Glutamatergic neuron (in vitro differentiated cells): ENCODE results near the gene LRRC46. TPM values are rescaled to one million over a fixed set of nuclear protein-coding genes. Genes with fewer than 3 reads are reported as not detected.

Experiments used
- DNase-seq: peaks from one replicate; pipeline ENCODE4 v3.0.0; 2022
- H3K27ac Mint-ChIP-seq: one replicate; pipeline ENCODE4 v1.8.0; 2020; ENCODE audit warnings: mild to moderate bottlenecking, mixed read lengths, inconsistent platforms; ENCODE audit not compliant: unreplicated experiment
- H3K27me3 Mint-ChIP-seq: one replicate; pipeline ENCODE4 v1.8.0; 2020; ENCODE audit warnings: mild to moderate bottlenecking, moderate library complexity, mixed read lengths, inconsistent platforms; ENCODE audit not compliant: unreplicated experiment
- H3K36me3 Mint-ChIP-seq: one replicate; pipeline ENCODE4 v1.8.0; 2020; ENCODE audit warnings: mild to moderate bottlenecking, mixed read lengths, inconsistent platforms; ENCODE audit not compliant: unreplicated experiment
- H3K4me1 Mint-ChIP-seq: one replicate; pipeline ENCODE4 v1.8.0; 2020; ENCODE audit warnings: mild to moderate bottlenecking, low read depth, mixed read lengths, inconsistent platforms; ENCODE audit not compliant: unreplicated experiment
- H3K4me3 Mint-ChIP-seq: one replicate; pipeline ENCODE4 v1.8.0; 2020; ENCODE audit warnings: mild to moderate bottlenecking, mixed read lengths, inconsistent platforms; ENCODE audit not compliant: unreplicated experiment
- H3K9me3 Mint-ChIP-seq: one replicate; pipeline ENCODE4 v1.8.0; 2020; ENCODE audit warnings: mild to moderate bottlenecking, moderate library complexity, mixed read lengths, inconsistent platforms; ENCODE audit not compliant: unreplicated experiment
- CTCF ChIP-seq: fragments of 200-600 bp; sonication (generic); IDR thresholded peaks from one replicate; pipeline ENCODE4 v1.5.0; 2021; ENCODE audit not compliant: partially characterized antibody, unreplicated experiment
- total RNA-seq: library from RNA; stranded (reverse); fragmentation: NEBNext Ultra II Directional; extraction: Animal tissue kit (Norgen Biotek cat#: 25700); gene quantifications from one replicate; pipeline ENCODE4 v1.2.1, GENCODE V29; 2021; ENCODE audit not compliant: unreplicated experiment

The LRRC46 gene
- total RNA-seq, 1 donor from 2014 or later = 1.3 TPM

GRCh38 chr17:47801906-47802305, 29.6 kb upstream of the LRRC46 start:
- H3K27me3 Mint-ChIP-seq = peaks cover 3% of the 10 kb centered on the region
- peaks cover 2% of the 10 kb centered on the region for H3K9me3 Mint-ChIP-seq
- no peak overlapping the region for H3K4me3 Mint-ChIP-seq
- H3K4me1 Mint-ChIP-seq = no peaks in the 10 kb centered on the region
- no peak overlapping the region for H3K27ac Mint-ChIP-seq
- no peak for DNase-seq
- no peaks in the 10 kb centered on the region for H3K36me3 Mint-ChIP-seq
- TF ChIP-seq CTCF = no peak

GRCh38 chr17:47802341-47803022, 29.0 kb upstream of the LRRC46 start:
- H3K4me1 Mint-ChIP-seq = no peaks in the 10 kb centered on the region
- H3K9me3 Mint-ChIP-seq = peaks cover 2% of the 10 kb centered on the region
- peak; percentile 56 for TF ChIP-seq CTCF
- H3K27me3 Mint-ChIP-seq = peaks cover 5% of the 10 kb centered on the region
- no peaks in the 10 kb centered on the region for H3K36me3 Mint-ChIP-seq
- H3K4me3 Mint-ChIP-seq = no peak overlapping the region
- peak; percentile 70 for DNase-seq
- H3K27ac Mint-ChIP-seq = no peak overlapping the region

- no peak for DNase-seq
- H3K4me3 Mint-ChIP-seq = no peak overlapping the region
- TF ChIP-seq CTCF = no peak
Measured at GRCh38 chr17:47803201-47803600, 28.3 kb upstream of the LRRC46 start.

GRCh38 chr17:47803751-47804150, 27.7 kb upstream of the LRRC46 start:
- DNase-seq = no peak
- H3K36me3 Mint-ChIP-seq = no peaks in the 10 kb centered on the region
- no peak overlapping the region for H3K27ac Mint-ChIP-seq
- H3K9me3 Mint-ChIP-seq = peaks cover 2% of the 10 kb centered on the region
- H3K4me1 Mint-ChIP-seq = no peaks in the 10 kb centered on the region
- no peak for TF ChIP-seq CTCF
- no peak overlapping the region for H3K4me3 Mint-ChIP-seq
- peaks cover 5% of the 10 kb centered on the region for H3K27me3 Mint-ChIP-seq

More at GRCh38 chr17:47803201-47803600, 28.3 kb upstream of the LRRC46 start:
- peaks cover 2% of the 10 kb centered on the region for H3K9me3 Mint-ChIP-seq
- no peaks in the 10 kb centered on the region for H3K36me3 Mint-ChIP-seq
- H3K4me1 Mint-ChIP-seq = no peaks in the 10 kb centered on the region
- H3K27ac Mint-ChIP-seq = no peak overlapping the region
- H3K27me3 Mint-ChIP-seq = peaks cover 5% of the 10 kb centered on the region

- Mint-ChIP-seq H3K36me3 (no peaks in the 10 kb centered on the region), H3K4me1 (no peaks in the 10 kb centered on the region), H3K4me3 (no peak overlapping the region), H3K27ac (no peak overlapping the region), H3K9me3 (peaks cover 2% of the 10 kb centered on the region), H3K27me3 (peaks cover 5% of the 10 kb centered on the region)
- DNase-seq = no peak
- no peak for TF ChIP-seq CTCF
Measured at GRCh38 chr17:47804461-47804860, 27.0 kb upstream of the LRRC46 start.
